A549 (cell line): ENCODE measurements around the gene OSCP1.

Experiments used
- CBX2 ChIP-seq: fragments of 200-600 bp; sonication (generic); IDR thresholded peaks from 2 replicates; pipeline ENCODE4 v1.6.1; 2016; ENCODE audit warnings: low read depth, mild to moderate bottlenecking, borderline replicate concordance
- GATA3 ChIP-seq: IDR thresholded peaks from 2 replicates; pipeline ENCODE4 v1.6.1; 2012; ENCODE audit warnings: borderline replicate concordance
- HOXB13 ChIP-seq: fragments of 250-450 bp; sonication (Bioruptor Pico); IDR thresholded peaks from 2 replicates; pipeline ENCODE4 v1.5.0; 2020; ENCODE audit warnings: low read depth, mild to moderate bottlenecking, moderate library complexity
- JUNB ChIP-seq: fragments of >200 bp; sonication (Bioruptor Twin); formaldehyde crosslinking; IDR thresholded peaks from 2 replicates; pipeline ENCODE4 v1.6.1; 2016
- NR3C1 ChIP-seq: fragments of >200 bp; sonication (Bioruptor Twin); formaldehyde crosslinking; IDR thresholded peaks from 3 replicates; pipeline ENCODE4 v1.6.1; 2017
- RNF2 ChIP-seq: fragments of 200-600 bp; sonication (generic); IDR thresholded peaks from 2 replicates; pipeline ENCODE4 v1.6.1; 2016; ENCODE audit warnings: low read depth, mild to moderate bottlenecking, antibody characterized with exemption, moderate library complexity, borderline replicate concordance
- ZC3H11A ChIP-seq: fragments of 450-650 bp; IDR thresholded peaks from 2 replicates; pipeline ENCODE4 v1.6.1; 2014; ENCODE audit warnings: antibody characterized with exemption, mild to moderate bottlenecking
- TF ChIP-seq, protein P1 (sequence below): fragments of >200 bp; sonication (Bioruptor Twin); formaldehyde crosslinking; IDR thresholded peaks from 3 replicates; pipeline ENCODE4 v1.5.1; 2016
- TF ChIP-seq, protein P2 (sequence below): fragments of 200-600 bp; sonication (generic); IDR thresholded peaks from 2 replicates; pipeline ENCODE4 v1.6.1; 2016; ENCODE audit warnings: antibody characterized with exemption, mild to moderate bottlenecking, moderate library complexity

DNA sequence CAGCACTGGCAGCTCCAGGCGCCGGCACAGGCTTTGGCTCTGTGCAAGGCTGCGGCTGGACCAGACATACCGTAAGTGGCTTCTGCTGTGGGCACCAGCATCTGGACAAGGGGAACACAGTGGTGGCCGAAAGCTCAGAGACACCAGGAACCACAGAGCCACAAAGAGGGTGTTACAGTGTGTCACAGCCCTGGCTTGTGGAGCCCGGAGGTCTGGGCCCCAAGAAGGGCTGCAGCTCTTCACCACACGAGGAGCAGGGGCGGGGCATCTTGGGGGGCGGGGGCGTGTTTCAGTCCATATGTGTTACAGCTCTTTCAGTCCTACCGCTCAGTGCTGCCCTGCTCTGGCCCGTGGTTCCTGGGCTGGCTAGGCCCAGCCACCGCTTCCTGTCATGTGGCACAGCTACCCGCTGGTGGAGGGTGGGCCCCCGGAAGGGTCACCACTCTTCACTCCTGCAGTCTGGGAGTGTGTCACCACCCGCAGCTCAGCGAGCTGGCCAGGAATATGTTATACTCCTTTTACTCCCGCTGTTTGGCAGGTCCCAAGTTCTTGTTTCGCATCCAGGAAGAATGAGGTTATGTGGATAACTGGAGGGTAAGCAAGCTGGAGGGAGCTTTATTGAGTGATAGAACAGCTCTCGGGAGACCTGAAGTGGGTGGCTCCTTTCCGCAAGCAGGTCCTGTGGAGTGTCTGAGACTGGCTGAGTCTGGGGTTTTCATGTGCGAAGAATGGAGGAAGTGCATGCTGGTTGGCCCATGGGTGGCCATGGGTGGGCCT is 49.2 kb downstream of the OSCP1 start:
- TF ChIP-seq, protein P1, sequence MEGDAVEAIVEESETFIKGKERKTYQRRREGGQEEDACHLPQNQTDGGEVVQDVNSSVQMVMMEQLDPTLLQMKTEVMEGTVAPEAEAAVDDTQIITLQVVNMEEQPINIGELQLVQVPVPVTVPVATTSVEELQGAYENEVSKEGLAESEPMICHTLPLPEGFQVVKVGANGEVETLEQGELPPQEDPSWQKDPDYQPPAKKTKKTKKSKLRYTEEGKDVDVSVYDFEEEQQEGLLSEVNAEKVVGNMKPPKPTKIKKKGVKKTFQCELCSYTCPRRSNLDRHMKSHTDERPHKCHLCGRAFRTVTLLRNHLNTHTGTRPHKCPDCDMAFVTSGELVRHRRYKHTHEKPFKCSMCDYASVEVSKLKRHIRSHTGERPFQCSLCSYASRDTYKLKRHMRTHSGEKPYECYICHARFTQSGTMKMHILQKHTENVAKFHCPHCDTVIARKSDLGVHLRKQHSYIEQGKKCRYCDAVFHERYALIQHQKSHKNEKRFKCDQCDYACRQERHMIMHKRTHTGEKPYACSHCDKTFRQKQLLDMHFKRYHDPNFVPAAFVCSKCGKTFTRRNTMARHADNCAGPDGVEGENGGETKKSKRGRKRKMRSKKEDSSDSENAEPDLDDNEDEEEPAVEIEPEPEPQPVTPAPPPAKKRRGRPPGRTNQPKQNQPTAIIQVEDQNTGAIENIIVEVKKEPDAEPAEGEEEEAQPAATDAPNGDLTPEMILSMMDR, result no peak
- no peak for TF ChIP-seq JUNB
- no peak for TF ChIP-seq ZC3H11A
- TF ChIP-seq HOXB13 (CRISPR knock-in tag), result no peak
- no peak for TF ChIP-seq GATA3
- no peak for TF ChIP-seq NR3C1
- TF ChIP-seq RNF2, result no peak
- no peak for TF ChIP-seq CBX2
- TF ChIP-seq, protein P2, sequence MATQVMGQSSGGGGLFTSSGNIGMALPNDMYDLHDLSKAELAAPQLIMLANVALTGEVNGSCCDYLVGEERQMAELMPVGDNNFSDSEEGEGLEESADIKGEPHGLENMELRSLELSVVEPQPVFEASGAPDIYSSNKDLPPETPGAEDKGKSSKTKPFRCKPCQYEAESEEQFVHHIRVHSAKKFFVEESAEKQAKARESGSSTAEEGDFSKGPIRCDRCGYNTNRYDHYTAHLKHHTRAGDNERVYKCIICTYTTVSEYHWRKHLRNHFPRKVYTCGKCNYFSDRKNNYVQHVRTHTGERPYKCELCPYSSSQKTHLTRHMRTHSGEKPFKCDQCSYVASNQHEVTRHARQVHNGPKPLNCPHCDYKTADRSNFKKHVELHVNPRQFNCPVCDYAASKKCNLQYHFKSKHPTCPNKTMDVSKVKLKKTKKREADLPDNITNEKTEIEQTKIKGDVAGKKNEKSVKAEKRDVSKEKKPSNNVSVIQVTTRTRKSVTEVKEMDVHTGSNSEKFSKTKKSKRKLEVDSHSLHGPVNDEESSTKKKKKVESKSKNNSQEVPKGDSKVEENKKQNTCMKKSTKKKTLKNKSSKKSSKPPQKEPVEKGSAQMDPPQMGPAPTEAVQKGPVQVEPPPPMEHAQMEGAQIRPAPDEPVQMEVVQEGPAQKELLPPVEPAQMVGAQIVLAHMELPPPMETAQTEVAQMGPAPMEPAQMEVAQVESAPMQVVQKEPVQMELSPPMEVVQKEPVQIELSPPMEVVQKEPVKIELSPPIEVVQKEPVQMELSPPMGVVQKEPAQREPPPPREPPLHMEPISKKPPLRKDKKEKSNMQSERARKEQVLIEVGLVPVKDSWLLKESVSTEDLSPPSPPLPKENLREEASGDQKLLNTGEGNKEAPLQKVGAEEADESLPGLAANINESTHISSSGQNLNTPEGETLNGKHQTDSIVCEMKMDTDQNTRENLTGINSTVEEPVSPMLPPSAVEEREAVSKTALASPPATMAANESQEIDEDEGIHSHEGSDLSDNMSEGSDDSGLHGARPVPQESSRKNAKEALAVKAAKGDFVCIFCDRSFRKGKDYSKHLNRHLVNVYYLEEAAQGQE, result no peak
